Cardiac muscle cell (in vitro differentiated cells and primary cell): ENCODE results near the gene OR11A1. TPM values are rescaled to one million over a fixed set of nuclear protein-coding genes. Genes with fewer than 3 reads are reported as not detected.

Source experiments
- DNase-seq, 2 donors: peaks; one replicate each; pipeline versions ENCODE4 v3.0.0 to v3.0.0-alpha.2; 2010 to 2017; ENCODE audit warnings: low read depth in 1 of 2, low spot score in 1 of 2
- H3K27ac ChIP-seq: fragments of 200-600 bp; sonication (generic); 2 replicates; pipeline ENCODE4 v1.5.1; 2016
- H3K27me3 ChIP-seq: fragments of 200-600 bp; sonication (generic); 2 replicates; pipeline ENCODE4 v1.6.0; 2016; ENCODE audit warnings: control low read depth
- H3K36me3 ChIP-seq: fragments of 200-600 bp; sonication (generic); 2 replicates; pipeline ENCODE4 v1.5.1; 2016; ENCODE audit warnings: control low read depth
- H3K4me1 ChIP-seq: fragments of 200-600 bp; sonication (generic); 2 replicates; pipeline ENCODE4 v1.8.1; 2017; ENCODE audit warnings: low read depth, mild to moderate bottlenecking, mixed run types
- H3K4me3 ChIP-seq: fragments of 200-600 bp; sonication (generic); 2 replicates; pipeline ENCODE4 v1.5.1; 2016; ENCODE audit warnings: mild to moderate bottlenecking
- H3K9me3 ChIP-seq: fragments of 200-600 bp; sonication (generic); 2 replicates; pipeline ENCODE4 v1.5.1; 2017; ENCODE audit warnings: low read depth, mild to moderate bottlenecking, control low read depth
- polyA plus RNA-seq: library from polyadenylated mRNA; unstranded; fragments of >200 nt; fragmentation: Nextera tagmentation; extraction: Ambion mirVana; gene quantifications from 2 replicates; pipeline ENCODE4 v1.2.1, GENCODE V29; 2016
- total RNA-seq: library from RNA; depleted of rRNA; stranded (reverse); fragments of >200 nt; gene quantifications from 2 replicates; pipeline ENCODE4 v1.2.3, GENCODE V29; 2016
- TF ChIP-seq, protein P1 (sequence below): IDR thresholded peaks from 2 replicates; pipeline ENCODE4 v1.5.1; 2012; ENCODE audit warnings: low read depth, mild to moderate bottlenecking, low read length

OR11A1 gene
- total and polyA plus RNA-seq, 2 experiments from 2014 or later, result not detected

DNA sequence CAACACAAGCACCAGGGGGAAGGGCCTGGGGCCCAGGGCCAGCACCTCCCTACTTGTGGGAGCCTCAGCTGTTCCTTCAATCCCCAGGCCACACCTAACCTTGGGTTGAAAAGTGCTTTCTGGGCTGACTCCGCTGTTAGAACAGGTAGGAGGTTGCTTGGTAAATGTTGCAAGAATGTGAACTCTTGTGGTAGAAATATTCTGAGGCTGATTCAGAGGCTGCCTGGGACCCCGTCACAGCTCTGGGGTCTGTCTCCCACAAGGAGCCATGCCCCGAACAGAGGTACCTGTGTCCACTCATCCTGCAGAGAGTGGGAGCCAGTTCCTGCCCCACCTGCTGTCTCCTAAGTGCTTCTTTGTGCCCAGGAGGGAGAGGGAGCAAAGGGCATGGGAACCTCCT, 45.3 kb upstream of the OR11A1 start:
- no peak overlapping the region for H3K4me3 ChIP-seq
- H3K27ac ChIP-seq, result no peak overlapping the region
- H3K9me3 ChIP-seq, result no peaks in the 10 kb centered on the region
- DNase-seq, result no peak
- TF ChIP-seq, protein P1, sequence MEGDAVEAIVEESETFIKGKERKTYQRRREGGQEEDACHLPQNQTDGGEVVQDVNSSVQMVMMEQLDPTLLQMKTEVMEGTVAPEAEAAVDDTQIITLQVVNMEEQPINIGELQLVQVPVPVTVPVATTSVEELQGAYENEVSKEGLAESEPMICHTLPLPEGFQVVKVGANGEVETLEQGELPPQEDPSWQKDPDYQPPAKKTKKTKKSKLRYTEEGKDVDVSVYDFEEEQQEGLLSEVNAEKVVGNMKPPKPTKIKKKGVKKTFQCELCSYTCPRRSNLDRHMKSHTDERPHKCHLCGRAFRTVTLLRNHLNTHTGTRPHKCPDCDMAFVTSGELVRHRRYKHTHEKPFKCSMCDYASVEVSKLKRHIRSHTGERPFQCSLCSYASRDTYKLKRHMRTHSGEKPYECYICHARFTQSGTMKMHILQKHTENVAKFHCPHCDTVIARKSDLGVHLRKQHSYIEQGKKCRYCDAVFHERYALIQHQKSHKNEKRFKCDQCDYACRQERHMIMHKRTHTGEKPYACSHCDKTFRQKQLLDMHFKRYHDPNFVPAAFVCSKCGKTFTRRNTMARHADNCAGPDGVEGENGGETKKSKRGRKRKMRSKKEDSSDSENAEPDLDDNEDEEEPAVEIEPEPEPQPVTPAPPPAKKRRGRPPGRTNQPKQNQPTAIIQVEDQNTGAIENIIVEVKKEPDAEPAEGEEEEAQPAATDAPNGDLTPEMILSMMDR, result no peak
- no peaks in the 10 kb centered on the region for H3K36me3 ChIP-seq
- H3K27me3 ChIP-seq, result no peaks in the 10 kb centered on the region
- no peaks in the 10 kb centered on the region for H3K4me1 ChIP-seq

- Histone ChIP-seq H3K27ac (no peak overlapping the region), H3K36me3 (no peaks in the 10 kb centered on the region), H3K4me3 (no peak overlapping the region), H3K4me1 (no peaks in the 10 kb centered on the region), H3K9me3 (no peaks in the 10 kb centered on the region), H3K27me3 (no peaks in the 10 kb centered on the region)
- TF ChIP-seq, protein P1, result no peak
- DNase-seq, result no peak
Measured at GRCh38 chr6:29501106-29501505, 44.2 kb upstream of the OR11A1 start.

DNA sequence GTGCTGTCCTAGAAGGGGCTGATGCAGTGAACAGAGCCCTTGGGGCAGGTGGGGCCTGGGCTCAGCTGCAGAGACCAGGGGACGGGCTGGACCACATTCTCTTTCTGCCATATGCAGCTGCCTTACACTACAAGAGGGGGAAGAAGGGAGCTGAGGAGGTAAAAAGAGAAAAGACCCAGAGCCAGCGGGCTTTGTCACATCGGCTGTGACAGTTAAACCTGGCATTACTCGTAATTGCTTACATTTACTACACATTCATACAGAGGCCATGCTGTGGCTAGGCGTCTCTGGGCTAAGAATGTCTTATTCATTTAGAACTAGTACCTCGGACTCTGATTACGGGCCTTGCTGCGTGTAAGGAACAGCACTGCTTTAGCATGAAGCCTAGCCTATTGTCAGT, 43.7 kb upstream of the OR11A1 start:
- TF ChIP-seq, protein P1, result no peak

GRCh38 chr6:29499704-29500103, 42.8 kb upstream of the OR11A1 start:
- Histone ChIP-seq H3K4me3 (no peak overlapping the region), H3K27ac (no peak overlapping the region), H3K9me3 (no peaks in the 10 kb centered on the region), H3K27me3 (no peaks in the 10 kb centered on the region), H3K36me3 (no peaks in the 10 kb centered on the region), H3K4me1 (no peaks in the 10 kb centered on the region)
- TF ChIP-seq, protein P1, result no peak
- DNase-seq, result no peak

More for the DNA sequence above, 43.7 kb upstream of the OR11A1 start:
- H3K27me3 ChIP-seq, result no peaks in the 10 kb centered on the region
- no peak for DNase-seq
- H3K36me3 ChIP-seq, result no peaks in the 10 kb centered on the region
- H3K27ac ChIP-seq, result no peak overlapping the region
- H3K4me1 ChIP-seq, result no peaks in the 10 kb centered on the region
- H3K9me3 ChIP-seq, result no peaks in the 10 kb centered on the region
- H3K4me3 ChIP-seq, result no peak overlapping the region

DNA sequence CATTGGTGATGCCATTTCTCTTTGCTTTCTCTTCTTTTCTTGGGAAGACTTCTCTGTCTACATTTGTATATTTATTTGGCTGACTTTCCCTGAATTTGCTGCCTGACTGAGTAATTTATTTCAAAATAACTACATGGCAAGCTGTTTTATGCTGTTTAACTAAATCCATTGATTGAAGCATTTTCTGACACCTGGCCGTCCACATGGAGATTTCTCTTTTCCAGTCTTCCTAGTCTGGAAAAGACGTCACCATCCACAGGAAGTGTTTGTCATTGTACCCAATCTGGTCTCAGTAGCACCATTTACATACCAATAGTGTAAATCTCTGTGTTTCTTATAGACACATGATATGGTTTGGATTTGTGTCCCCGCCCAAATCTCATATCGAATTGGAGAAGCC, 40.1 kb upstream of the OR11A1 start:
- H3K27me3 ChIP-seq, result no peaks in the 10 kb centered on the region
- H3K36me3 ChIP-seq, result no peaks in the 10 kb centered on the region
- no peak for DNase-seq
- H3K4me1 ChIP-seq, result no peaks in the 10 kb centered on the region
- H3K4me3 ChIP-seq, result no peak overlapping the region
- H3K9me3 ChIP-seq, result no peaks in the 10 kb centered on the region
- TF ChIP-seq, protein P1, result no peak
- no peak overlapping the region for H3K27ac ChIP-seq

DNA sequence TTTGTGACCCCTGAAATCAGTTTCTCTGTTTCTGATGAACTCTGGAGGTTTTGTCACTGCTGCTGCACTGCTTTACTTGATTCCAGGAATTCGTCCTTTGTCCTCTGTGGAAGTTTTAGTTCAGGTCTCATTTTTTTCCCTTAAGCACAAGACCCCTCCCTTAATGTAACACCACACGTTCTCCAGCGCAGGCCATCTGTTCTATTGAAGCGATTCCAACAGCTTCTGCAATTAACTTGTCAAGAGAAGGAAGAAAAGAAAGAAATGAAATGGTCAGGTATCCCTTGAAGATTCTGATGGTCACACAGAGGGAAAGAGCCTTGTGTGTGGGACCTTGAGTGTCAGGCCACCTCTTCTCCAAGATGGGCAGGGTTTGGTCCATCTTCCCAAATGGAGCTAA, 38.7 kb upstream of the OR11A1 start:
- TF ChIP-seq, protein P1, result no peak
- H3K9me3 ChIP-seq, result no peaks in the 10 kb centered on the region
- H3K27me3 ChIP-seq, result no peaks in the 10 kb centered on the region
- no peak overlapping the region for H3K27ac ChIP-seq
- H3K4me1 ChIP-seq, result no peaks in the 10 kb centered on the region
- H3K36me3 ChIP-seq, result no peaks in the 10 kb centered on the region
- no peak overlapping the region for H3K4me3 ChIP-seq
- no peak for DNase-seq
